NB4 (cell line): Measurements from ENCODE around the gene PACS1.
"Not testable (repeated sequence)": the region's sequence is repeated elsewhere in the genome, so short reads cannot be mapped to it uniquely, and the experiment has no call there.

Source experiments
- DNase-seq: peaks from one replicate; pipeline ENCODE4 v3.0.0; 2010; ENCODE audit warnings: low read depth
- H3K4me3 ChIP-seq: one replicate; pipeline ENCODE4 v1.5.1; 2011; ENCODE audit warnings: mild to moderate bottlenecking, low read depth, low read length, moderate library complexity
- MYC ChIP-seq: IDR thresholded peaks from 2 replicates; pipeline ENCODE4 v1.6.1; 2011; ENCODE audit warnings: low read depth, low read length
- POLR2A ChIP-seq: IDR thresholded peaks from 2 replicates; pipeline ENCODE4 v1.6.1; 2011; ENCODE audit warnings: mild to moderate bottlenecking; ENCODE audit not compliant: insufficient read length; ENCODE audit errors: extremely low read depth
- TF ChIP-seq, protein P1 (sequence below): IDR thresholded peaks from one replicate; pipeline ENCODE4 v1.5.1; 2012; ENCODE audit warnings: low read depth, low read length
- TF ChIP-seq, protein P2 (sequence below): IDR thresholded peaks from 2 replicates; pipeline ENCODE4 v1.6.1; 2011; ENCODE audit warnings: low read depth, low read length

The PACS1 gene

DNA sequence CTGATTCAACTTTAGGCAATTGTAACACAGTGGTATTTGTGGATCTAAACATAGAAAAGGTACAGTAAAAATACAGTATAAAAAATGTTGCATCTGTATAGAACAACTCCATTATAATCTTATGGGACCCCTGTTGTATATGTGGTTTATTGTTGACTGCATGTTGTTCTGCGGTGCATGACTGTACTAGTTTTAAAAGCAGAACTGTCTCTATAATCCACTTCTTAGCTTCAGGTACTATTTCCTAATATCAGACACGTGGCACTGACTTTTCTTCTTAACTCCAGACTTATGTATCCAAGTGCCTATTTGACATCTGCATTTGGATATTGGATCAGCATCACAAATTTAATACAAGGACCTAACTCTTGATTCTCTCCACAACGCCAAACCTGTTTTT is 41.1 kb downstream of the PACS1 start:
- DNase-seq: no peak
- TF ChIP-seq MYC: no peak
- TF ChIP-seq POLR2A: no peak
- TF ChIP-seq, protein P1, sequence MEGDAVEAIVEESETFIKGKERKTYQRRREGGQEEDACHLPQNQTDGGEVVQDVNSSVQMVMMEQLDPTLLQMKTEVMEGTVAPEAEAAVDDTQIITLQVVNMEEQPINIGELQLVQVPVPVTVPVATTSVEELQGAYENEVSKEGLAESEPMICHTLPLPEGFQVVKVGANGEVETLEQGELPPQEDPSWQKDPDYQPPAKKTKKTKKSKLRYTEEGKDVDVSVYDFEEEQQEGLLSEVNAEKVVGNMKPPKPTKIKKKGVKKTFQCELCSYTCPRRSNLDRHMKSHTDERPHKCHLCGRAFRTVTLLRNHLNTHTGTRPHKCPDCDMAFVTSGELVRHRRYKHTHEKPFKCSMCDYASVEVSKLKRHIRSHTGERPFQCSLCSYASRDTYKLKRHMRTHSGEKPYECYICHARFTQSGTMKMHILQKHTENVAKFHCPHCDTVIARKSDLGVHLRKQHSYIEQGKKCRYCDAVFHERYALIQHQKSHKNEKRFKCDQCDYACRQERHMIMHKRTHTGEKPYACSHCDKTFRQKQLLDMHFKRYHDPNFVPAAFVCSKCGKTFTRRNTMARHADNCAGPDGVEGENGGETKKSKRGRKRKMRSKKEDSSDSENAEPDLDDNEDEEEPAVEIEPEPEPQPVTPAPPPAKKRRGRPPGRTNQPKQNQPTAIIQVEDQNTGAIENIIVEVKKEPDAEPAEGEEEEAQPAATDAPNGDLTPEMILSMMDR: no peak
- TF ChIP-seq, protein P2, sequence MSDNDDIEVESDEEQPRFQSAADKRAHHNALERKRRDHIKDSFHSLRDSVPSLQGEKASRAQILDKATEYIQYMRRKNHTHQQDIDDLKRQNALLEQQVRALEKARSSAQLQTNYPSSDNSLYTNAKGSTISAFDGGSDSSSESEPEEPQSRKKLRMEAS: no peak
- no peak overlapping the region for H3K4me3 ChIP-seq

DNA sequence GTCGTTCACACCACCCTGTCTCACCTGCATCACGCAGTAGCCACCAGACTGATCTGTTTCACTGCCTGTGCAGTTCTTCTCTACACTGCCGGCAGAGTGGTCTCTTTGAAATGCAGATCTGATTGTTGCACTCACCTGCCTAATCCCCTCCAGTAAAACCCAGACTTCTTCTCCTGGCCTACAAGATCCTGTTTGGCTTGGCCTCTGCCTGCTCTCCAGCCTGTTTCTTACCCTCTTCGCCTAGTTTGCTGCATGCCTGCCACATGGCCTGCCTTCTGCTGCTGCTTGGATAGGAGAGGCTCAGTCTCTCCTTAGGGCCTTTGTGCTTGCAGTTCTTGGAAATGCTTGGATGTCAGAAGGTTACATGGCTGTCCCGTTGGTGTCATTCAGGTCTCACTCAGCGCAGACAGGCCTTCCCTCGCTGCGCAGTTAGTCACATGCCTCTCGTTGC is 42.0 kb downstream of the PACS1 start:
- H3K4me3 ChIP-seq: no peak overlapping the region
- TF ChIP-seq, protein P1: no peak
- TF ChIP-seq POLR2A: no peak
- TF ChIP-seq MYC: no peak
- TF ChIP-seq, protein P2: no peak
- no peak for DNase-seq

DNA sequence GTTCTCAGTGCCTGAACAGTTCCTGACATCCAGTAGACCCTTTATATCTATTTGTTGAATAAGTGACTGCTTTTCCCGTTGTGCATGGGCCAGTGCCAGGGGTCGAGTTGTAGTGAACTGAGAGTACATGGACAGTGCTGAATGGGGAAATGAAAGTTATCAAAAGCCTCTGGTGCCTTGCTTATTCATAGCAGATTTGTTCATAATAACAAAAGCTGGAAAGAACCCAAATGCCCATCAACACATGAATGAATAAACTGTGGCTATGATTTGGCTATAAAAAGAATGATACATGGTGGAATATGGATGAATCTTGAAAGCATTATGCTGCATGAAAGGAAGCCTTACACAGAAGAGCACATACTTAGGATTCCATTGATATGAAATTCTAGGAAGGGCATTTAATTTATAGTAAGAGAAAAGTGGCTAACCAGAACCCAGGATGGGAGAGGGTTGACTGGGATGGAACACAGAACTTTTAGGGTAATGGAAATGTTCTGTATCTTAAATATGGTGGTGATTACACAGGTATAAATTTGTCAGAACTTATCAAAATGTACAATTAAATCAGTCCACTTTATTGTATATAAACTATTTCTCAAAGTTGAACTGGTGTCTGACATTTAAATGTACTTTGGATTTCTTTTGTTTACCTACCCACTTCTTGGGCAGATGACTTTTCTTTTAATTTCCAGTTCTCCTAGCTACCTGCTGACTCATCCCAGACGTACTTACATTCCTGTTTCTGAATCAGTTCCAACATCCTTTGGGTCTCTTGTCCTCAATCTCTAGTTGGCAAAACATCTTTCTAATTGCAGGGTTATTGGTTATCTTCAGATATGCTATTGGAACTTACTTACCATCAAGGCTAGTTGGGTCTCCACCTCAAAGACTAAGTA is 42.8 kb downstream of the PACS1 start:
- H3K4me3 ChIP-seq: no peak overlapping the region
- TF ChIP-seq, protein P2: no peak
- no peak for TF ChIP-seq MYC
- no peak for TF ChIP-seq POLR2A
- TF ChIP-seq, protein P1: no peak
- no peak for DNase-seq

DNA sequence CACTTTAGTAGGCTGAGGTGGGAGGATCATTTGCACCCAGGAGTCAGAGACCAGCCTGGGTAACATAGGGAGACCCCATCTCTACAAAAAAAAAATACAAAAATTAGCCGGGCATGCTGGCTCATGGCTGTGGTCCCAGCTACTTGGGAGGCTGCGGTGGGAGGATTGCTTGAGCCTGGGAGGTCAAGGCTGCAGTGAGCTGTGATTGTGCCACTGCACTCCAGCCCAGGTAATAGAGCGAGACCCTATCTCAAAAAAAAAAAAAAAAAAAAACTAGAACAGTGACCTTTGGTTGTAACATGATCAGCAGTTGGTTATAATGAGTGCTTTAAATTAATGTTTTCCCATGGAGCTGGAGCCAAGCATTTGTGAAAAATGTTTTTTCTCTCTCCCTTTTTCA is 44.9 kb downstream of the PACS1 start:
- DNase-seq: not testable (repeated sequence)

DNA sequence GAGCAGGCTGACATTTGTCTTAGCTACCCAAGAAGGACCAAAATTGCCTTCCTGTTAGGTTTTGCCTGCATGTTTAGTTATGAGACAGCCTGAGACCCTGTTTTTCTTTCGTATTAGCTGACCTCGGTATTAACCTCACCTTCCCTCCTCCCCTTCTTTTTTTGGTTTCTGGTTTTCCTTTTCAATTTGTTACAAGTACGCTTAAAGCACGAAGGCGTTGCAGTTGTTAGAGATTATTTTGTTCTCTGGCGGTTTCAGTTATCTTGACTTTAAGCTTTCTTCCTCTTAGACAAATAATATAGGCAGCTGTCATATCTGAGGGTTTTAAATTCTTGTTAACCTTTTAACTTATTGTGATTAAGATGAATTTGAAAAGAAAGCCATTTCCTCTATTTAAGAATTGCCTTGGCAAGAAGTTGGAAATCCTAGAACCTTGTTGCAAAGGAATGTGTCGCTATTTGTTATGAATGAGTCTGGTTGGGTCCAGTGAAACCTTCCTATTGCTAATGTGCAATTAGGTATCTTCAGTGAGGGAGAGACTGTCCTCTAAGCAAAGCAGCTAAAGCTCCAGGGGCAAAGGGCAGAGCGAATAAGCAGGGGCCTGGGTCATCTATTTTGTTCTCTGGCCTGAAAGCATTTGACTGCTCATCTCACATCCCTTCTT is 45.7 kb downstream of the PACS1 start:
- TF ChIP-seq POLR2A (no peak), MYC (no peak)
- TF ChIP-seq, protein P1: no peak
- TF ChIP-seq, protein P2: no peak
- DNase-seq: no peak
- no peak overlapping the region for H3K4me3 ChIP-seq

More for the DNA sequence above, 44.9 kb downstream of the PACS1 start:
- H3K4me3 ChIP-seq: not testable (repeated sequence)

DNA sequence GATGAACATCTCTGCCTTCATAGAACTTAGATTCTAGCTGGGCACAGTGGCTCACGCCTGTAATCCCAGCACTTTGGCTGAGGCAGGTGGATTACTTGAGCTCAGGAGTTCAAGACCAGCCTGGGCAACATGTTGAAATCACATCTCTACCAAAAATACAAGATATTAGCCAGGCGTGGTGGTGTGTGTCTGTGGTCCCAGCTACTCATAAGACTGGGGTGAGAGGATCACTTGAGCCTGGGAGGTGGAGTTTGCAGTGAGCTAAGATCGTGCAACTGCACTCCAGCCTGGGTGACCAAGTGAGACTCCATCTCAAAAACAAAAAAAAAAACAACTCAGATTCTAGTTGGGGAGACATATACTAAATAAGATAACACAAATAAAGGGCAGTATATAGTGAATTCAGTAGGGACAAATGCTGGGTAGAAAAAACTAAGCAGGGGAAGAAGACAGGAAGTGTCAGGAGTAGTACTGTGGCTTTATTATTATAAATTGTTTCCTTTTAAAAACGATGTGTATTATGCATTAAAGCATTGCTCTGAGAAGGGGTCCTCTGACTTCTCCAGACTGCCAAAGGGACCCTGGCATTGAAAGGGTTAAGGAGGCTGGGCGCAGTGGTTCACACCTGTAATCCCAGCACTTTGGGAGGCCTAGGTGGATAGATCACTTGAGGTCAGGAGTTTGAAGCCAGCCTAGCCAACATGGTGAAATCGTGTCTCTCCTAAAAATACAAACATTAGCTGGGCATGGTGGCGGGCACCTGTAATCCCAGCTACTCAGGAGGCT is 46.7 kb downstream of the PACS1 start:
- TF ChIP-seq POLR2A (no peak), MYC (no peak)
- TF ChIP-seq, protein P2: no peak
- TF ChIP-seq, protein P1: no peak
- no peak for DNase-seq
- no peak overlapping the region for H3K4me3 ChIP-seq
